ENCODE data around the gene PTGES3. TPM values are rescaled to one million over a fixed set of nuclear protein-coding genes. Genes with fewer than 3 reads are reported as not detected.
"Not testable (repeated sequence)": the region's sequence is repeated elsewhere in the genome, so short reads cannot be mapped to it uniquely, and the experiment has no call there.

Gene PTGES3
- total RNA-seq, 1 experiment from 2014 or later = 89.1 TPM

GRCh38 chr12:56716458-56716857 lies 28.4 kb upstream of the PTGES3 start:
- no peak for DNase-seq (ENCODE audit: low read depth, low spot score)
- in situ Hi-C loops (cut with HindIII; ENCODE audit: low pct_unique_long_range_greater_than_20kb, low sequenced_read_pairs) = no loop called here

GRCh38 chr12:56715798-56716197 lies 27.7 kb upstream of the PTGES3 start:
- no peak for DNase-seq (ENCODE audit: low read depth, low spot score)
- in situ Hi-C loops (cut with HindIII; ENCODE audit: low pct_unique_long_range_greater_than_20kb, low sequenced_read_pairs) = no loop called here

- no peak for DNase-seq (ENCODE audit: low read depth, low spot score)
- in situ Hi-C loops (cut with HindIII; ENCODE audit: low pct_unique_long_range_greater_than_20kb, low sequenced_read_pairs) = no loop called here
These were observed 26.4 kb upstream of the PTGES3 start for GRCh38 chr12:56714431-56714929.

GRCh38 chr12:56713345-56713744 lies 25.3 kb upstream of the PTGES3 start:
- in situ Hi-C loops (cut with HindIII; ENCODE audit: low pct_unique_long_range_greater_than_20kb, low sequenced_read_pairs) = no loop called here
- no peak for DNase-seq (ENCODE audit: low read depth, low spot score)

GRCh38 chr12:56709759-56710376 lies 21.8 kb upstream of the PTGES3 start:
- in situ Hi-C loops (cut with HindIII; ENCODE audit: low pct_unique_long_range_greater_than_20kb, low sequenced_read_pairs) = no loop called here
- peak; percentile 84 for DNase-seq (ENCODE audit: low read depth, low spot score)

- in situ Hi-C loops (cut with HindIII; ENCODE audit: low pct_unique_long_range_greater_than_20kb, low sequenced_read_pairs) = not testable (repeated sequence)
These were observed 16.4 kb upstream of the PTGES3 start for GRCh38 chr12:56704522-56704921.

GRCh38 chr12:56699020-56699661 lies 11.1 kb upstream of the PTGES3 start:
- DNase-seq (ENCODE audit: low read depth, low spot score) = no peak
- in situ Hi-C loops (cut with HindIII; ENCODE audit: low pct_unique_long_range_greater_than_20kb, low sequenced_read_pairs) = no loop called here

More at GRCh38 chr12:56704522-56704921, 16.4 kb upstream of the PTGES3 start:
- DNase-seq (ENCODE audit: low read depth, low spot score) = not testable (repeated sequence)

GRCh38 chr12:56695327-56696101 lies 7.4 kb upstream of the PTGES3 start:
- no peak for DNase-seq (ENCODE audit: low read depth, low spot score)
- in situ Hi-C loops (cut with HindIII; ENCODE audit: low pct_unique_long_range_greater_than_20kb, low sequenced_read_pairs) = no loop called here

GRCh38 chr12:56694161-56694560 lies 6.1 kb upstream of the PTGES3 start:
- in situ Hi-C loops (cut with HindIII; ENCODE audit: low pct_unique_long_range_greater_than_20kb, low sequenced_read_pairs) = no loop called here
- no peak for DNase-seq (ENCODE audit: low read depth, low spot score)

- no peak for DNase-seq (ENCODE audit: low read depth, low spot score)
- in situ Hi-C loops (cut with HindIII; ENCODE audit: low pct_unique_long_range_greater_than_20kb, low sequenced_read_pairs) = no loop called here
These were observed 694 bp upstream of the PTGES3 start for GRCh38 chr12:56688846-56689109.

- in situ Hi-C loops (cut with HindIII; ENCODE audit: low pct_unique_long_range_greater_than_20kb, low sequenced_read_pairs) = no loop called here
- DNase-seq (ENCODE audit: low read depth, low spot score) = peak; percentile 38
These were observed 608 bp downstream of the PTGES3 start for GRCh38 chr12:56687223-56688128.

GRCh38 chr12:56684745-56685359 lies 3.2 kb downstream of the PTGES3 start:
- in situ Hi-C loops (cut with HindIII; ENCODE audit: low pct_unique_long_range_greater_than_20kb, low sequenced_read_pairs) = no loop called here
- no peak for DNase-seq (ENCODE audit: low read depth, low spot score)

GRCh38 chr12:56682323-56682722 lies 5.8 kb downstream of the PTGES3 start:
- in situ Hi-C loops (cut with HindIII; ENCODE audit: low pct_unique_long_range_greater_than_20kb, low sequenced_read_pairs) = no loop called here
- no peak for DNase-seq (ENCODE audit: low read depth, low spot score)

GRCh38 chr12:56679883-56680575 lies 8.1 kb downstream of the PTGES3 start:
- in situ Hi-C loops (cut with HindIII; ENCODE audit: low pct_unique_long_range_greater_than_20kb, low sequenced_read_pairs) = no loop called here
- DNase-seq (ENCODE audit: low read depth, low spot score) = no peak

GRCh38 chr12:56678852-56679251 lies 9.2 kb downstream of the PTGES3 start:
- in situ Hi-C loops (cut with HindIII; ENCODE audit: low pct_unique_long_range_greater_than_20kb, low sequenced_read_pairs) = no loop called here
- DNase-seq (ENCODE audit: low read depth, low spot score) = no peak

GRCh38 chr12:56677680-56678079 lies 10.4 kb downstream of the PTGES3 start:
- no peak for DNase-seq (ENCODE audit: low read depth, low spot score)
- in situ Hi-C loops (cut with HindIII; ENCODE audit: low pct_unique_long_range_greater_than_20kb, low sequenced_read_pairs) = no loop called here
